HG03139 (cell line): ENCODE results near the gene BRD1.
"Not testable (repeated sequence)": the region's sequence is repeated elsewhere in the genome, so short reads cannot be mapped to it uniquely, and the experiment has no call there.

Experiments used
- ATAC-seq: cut with Tn5 transposase; IDR thresholded peaks from one replicate; pipeline ENCODE4 v1.9.1; 2021; ENCODE audit not compliant: unreplicated experiment

The BRD1 gene

DNA sequence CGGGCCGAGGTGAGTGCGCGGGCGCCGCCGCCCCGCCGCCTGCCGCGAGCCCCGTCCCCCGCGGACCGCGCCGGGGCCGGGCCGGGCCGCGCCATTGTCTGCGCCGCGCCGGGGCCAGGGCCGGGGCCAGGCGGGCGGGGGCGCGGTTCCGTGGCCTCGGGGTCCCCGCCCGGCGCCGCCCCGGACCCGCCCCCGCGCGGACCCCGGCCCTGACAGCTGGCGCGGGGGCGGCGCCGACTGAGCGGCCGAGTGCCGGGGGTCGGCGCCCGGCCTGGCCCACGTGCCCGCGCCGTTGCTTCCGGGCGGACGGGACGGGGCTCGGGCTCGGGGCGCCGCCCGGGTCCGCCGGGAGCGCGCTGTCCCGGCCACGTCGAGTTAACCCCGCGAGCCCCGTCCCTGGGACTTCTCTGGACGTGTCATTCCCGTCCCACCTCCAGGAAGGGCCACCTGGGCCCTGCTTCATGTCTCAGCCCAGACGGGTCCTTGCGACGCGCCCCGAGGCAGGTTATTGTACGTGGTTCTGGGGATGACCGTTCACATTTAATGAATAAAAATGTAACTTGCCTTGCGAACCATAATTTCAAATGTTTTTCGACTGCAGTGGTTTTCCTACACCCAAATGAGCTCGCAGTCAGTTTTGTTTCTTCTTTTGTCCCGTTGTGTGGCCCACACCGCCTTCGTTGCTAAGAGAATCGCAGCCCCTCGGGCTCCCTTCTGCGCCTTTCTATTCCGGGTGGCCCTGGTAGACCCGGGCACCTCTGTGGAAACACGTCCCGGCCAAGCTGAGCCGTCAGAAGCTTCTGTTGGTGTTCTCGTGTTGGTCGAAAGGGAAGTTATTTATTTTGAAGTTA lies 26.5 kb upstream of the BRD1 start:
- ATAC-seq = peak; percentile 17

DNA sequence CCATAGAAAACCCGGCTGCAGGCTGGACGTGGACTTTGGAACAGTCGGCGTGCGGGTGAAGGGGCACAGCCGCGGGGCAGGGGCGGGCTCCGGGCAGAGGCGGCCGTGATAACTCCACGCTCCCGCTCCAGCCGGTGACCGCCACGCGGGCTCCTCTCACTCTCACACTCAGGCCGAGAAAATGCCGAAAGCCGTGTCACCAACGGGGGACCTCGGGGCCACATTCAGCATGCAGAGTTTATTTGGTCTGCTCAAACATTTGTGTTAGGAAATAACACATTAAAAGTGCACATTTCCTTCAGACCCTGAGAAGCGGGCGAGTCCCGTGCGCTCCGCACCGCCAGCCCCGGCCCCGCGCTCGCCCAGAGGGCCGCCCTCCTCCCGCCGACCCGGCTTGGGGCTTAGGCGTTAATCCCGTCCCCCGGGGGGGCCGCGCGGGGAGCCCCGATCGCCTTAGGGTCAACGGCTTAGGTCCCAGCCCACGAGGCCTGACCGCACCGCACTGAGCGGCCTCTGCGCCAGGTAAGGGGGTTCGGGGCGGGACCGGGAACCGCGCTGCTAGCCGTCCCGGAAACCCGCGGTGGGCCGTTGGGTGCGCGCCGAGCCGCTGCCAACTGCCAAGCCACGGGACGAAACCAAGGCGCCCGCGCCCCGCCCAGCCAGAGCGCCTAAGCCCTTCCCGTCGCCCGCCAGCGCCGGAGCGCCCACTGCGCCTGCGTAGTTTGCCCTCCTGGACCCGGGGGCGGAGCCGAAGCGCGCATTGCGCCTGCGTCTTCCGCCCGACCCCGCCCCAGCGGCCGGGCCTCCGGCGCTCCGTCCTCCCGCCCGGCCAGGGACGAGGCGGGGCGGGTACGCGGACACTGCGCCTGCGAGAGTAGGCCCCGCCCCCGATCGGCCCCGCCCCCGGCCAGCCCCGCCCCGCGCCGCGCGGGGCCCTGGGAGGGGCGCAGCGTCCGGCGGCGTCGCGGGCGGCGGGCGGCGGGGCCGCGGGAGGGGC lies 25.5 kb upstream of the BRD1 start, which contains the start of gene ZBED4:
Gene ZBED4, plus strand, starts transcription at position 947 of the 997 bp plus-strand sequence. CDS start 29,819 bp downstream, outside the sequence.
- ATAC-seq = peak; percentile 68

DNA sequence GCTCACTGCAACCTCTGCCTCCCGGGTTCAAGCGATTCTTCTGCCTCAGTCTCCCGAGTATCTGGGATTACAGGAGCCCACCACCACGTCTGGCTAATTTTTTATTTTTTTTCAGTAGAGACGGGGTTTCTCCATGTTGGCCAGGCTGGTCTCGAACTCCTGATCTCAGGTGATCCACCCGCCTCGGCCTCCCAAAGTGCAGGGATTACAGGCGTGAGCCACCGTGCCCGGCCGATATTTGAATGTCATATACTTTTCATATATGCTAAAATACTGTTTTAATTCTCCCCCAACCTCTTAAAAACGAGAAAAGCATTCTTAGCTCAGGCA lies 24.9 kb upstream of the BRD1 start:
- ATAC-seq = not testable (repeated sequence)

DNA sequence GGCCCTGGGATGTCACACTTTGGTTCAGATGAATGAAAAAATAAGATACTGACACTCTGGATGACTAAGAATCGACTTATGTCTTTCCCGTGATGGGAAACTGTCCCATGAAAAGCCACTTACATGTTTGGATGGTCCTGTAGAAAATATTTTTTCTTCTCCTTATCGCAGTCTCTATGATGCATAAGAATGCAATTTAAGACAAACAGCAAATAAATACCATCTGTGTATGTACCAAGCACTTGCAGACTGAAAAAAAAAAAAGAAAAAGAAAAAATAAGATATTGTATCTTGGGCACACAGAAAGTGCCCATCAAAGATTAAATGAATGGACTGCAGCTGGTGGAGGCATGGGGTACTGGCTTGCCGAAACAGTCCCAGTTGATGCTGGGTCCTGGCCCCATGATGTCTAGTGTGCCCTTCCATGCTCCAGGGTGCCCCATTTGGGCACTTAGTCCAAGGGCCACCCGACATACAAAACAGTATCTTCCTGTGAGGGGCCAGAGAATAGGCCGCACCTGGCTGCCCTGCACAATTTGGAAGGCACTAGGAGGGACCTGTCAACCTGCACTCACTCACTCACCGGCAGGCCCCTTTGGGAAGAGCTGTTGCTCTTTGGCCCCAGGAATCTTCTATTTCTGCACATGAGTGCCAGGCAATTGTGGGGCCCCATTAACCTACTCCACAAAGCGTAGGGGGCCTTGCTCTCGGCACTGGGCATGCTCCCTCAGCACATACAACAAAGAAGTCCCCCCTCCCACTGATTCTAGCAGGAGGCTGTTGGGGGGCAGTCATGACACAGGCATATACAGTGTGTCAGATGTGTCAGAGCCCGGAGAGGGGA lies 23.5 kb upstream of the BRD1 start:
- no peak for ATAC-seq

DNA sequence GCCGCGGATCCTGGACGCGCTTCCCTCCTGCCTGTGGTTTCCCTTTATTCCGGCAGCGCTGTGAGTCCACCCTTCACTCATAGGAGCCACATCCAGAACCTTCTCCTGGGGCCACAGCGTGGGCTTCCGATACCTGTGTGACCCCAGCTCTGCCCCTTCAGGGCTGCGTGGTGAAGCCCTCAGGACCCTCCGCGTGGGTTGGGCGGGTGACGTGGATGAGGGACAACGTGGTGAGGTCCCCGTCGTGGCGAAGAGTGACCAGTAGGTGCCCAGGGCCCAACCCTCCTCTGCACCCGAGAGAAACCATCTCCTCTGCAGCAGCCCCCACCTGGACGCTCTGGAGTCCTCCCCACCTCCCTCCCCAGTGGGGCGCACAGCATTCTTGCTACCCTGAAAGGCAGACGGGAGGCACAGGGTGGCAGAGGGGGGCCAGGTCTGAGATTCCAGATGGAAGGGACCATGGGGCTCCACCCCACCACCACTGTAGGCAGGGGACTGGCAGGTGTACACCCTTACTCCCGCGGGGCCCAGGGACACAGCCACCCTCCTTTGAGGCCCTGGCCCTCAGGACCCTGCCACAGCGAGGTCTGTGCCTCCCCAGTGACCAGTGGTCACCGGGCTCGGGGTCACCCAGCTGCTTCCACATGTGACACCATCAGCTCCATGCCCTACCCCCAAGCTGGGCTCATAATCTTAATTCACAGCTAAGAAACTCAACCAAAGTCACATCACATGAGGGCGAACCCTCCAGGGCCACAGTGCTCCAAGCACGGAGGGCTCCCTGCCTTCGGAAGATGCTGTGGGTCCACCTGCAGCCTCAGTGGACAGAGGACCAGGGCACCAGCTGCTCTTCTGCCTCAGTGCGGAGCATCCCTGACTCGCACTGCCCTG lies 22.6 kb upstream of the BRD1 start:
- no peak for ATAC-seq

DNA sequence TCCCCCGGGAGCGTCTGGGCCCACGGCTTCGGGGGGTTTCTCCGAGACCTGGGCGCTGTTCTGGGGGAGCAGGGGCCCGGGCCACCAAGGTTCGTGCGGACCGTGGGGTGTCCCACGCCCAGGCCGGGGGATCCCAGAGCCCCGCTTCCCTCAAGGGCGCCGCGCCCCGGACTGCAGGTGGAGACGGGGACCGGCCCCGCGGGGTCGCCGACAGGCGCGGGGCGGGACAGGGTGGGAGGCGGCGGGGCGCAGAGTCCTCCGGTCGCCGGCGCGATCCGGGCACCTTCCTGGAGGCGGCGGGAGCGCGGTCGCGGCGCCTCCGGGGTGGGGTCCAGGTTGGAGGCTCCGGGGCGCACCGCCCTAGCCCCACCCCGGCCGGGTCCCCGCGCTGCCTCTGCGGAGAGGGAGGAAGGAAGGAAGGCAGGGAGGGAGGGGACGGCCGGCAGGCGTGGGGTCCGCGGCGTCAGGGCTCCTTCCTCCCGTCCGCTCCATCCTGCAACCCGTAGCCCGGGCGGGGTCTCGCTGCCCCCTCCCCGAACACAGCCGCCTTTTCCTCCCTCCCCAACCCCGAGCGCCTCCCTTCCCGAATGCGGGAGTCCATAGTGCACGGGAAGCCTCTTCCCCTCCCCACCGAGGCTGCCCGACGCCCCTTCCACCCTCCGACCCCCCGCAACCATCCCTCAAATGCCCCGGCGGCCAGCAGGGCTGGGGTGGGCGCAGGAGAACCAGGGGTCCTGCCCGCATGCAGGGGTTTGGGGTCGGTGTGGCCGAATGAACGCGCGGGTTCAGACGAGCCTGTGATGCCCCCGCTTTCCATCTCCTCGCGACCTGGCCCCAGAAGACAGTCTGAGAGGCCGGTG lies 21.7 kb upstream of the BRD1 start:
- ATAC-seq = no peak

DNA sequence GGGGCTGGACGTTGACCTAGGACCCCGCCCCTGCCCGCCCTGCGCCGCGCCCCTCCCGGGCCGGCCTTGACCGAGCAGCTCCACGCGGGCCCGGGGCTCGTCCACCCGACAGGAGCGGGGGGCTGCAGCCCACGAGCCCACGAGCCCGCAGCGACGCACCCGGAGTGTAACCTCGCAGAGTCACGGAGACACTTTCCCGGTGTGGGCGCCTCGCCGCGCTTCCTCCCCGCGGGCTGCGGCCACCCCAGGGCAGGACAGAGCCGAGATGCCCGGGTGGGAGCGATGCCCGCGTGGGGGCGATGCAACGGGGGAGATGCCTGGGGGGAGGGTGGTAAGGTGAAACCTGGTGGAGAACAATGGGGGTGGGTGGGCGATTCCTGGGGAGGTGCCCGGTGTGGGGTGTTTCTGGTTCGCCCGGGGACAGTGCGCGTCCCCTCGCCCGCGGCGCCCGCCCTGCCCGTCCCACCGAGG lies 21.1 kb upstream of the BRD1 start:
- no peak for ATAC-seq

DNA sequence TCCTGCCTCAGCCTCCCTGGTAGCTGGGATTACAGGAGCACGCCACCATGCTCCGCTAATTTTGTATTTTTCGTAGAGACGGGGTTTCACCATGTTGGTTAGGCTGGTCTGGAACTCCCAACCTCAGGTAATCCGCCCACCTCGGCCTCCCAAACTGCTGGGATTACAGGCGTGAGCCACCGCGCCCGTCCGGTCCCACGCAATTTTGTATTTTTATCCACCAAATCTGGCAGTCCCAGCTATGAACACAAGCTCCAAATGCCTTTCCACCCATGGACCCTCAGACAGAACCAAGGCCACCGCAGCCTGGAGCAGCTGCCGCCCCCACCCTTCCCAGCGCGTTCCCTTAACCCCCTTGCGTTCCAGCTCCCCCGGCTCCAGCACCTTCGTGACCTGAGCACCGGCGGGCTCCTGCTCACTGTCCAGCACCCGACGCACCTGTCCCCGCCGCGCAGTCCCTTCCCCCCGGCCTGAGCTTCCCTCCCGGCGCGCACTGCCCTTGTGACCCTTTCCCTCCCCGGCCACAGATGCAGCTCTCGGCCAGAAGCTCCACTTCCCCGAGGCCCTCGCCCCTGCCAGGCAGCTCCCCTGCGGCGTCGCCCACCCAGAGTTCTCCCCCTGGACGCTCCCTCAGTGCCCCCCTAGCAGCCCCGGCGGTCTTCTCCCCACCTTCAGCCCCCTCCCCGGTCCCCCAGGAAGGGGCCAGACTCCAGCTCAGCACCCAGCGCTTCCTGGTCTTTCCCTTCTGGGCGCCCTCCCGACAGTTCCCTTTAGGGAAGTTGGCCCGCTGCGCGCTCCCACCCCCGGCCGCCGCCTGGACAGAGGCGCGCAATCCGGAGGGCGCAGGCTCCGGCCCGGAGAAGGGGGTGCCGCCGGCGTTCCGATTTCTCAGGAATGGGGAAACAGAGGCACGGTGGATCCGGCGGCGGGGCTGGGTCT lies 20.3 kb upstream of the BRD1 start:
- no peak for ATAC-seq

DNA sequence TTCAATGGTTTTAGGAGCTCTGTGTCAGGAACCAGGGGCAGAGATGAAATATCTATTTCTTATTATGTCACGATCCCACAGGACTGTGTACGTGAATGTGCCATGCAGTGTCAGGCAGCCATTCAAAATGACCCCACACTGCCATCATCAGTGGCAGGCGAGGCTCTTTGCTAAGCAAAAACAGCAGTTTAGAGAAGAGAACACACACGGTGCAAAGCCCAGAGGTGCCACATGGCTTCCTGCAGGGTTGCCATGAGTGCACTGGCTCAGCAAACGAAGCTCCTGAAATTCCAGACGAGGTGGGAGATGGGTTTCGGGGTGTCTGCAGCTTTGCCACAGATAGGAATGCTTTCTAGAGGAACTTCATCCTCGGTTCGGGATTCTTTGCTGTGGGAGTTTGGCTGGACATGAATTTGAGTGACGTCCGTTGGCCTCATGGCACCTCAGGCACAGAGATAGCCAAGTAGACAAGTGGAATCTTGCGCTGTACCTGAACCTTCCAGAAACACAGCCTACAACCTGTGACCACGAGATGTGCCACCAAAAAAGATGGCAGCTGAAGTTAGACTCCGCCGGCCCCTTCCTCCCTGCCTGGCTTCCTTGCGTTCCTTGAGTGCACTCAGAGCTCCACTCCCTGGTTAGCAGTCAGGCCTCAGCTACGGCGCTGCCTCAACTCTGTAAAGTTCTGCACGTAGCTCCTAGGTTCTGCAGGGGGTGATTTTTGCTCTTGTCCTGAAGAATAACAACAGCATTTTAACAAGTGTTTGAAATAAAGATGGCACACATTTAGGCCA lies 18.2 kb upstream of the BRD1 start:
- no peak for ATAC-seq

DNA sequence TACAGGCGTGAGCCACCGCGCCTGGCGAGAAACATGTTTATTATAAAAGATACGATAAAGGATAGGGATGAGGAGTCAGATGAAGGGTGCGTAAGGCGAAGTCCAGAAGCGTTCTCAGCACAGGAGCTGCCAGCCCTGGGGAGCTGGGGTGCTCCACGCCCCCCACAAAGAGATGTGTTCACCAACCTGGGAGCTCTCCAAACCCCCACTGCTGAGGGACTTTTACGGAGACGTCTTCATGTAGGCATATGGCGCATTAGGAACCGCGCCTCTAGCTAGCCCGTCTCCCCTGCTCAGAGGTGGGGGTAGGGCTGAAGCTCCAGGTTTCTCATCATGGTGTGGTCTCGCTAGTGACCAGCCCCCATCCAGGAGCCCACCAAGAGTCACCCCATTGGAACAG lies 17.6 kb upstream of the BRD1 start:
- ATAC-seq = no peak

DNA sequence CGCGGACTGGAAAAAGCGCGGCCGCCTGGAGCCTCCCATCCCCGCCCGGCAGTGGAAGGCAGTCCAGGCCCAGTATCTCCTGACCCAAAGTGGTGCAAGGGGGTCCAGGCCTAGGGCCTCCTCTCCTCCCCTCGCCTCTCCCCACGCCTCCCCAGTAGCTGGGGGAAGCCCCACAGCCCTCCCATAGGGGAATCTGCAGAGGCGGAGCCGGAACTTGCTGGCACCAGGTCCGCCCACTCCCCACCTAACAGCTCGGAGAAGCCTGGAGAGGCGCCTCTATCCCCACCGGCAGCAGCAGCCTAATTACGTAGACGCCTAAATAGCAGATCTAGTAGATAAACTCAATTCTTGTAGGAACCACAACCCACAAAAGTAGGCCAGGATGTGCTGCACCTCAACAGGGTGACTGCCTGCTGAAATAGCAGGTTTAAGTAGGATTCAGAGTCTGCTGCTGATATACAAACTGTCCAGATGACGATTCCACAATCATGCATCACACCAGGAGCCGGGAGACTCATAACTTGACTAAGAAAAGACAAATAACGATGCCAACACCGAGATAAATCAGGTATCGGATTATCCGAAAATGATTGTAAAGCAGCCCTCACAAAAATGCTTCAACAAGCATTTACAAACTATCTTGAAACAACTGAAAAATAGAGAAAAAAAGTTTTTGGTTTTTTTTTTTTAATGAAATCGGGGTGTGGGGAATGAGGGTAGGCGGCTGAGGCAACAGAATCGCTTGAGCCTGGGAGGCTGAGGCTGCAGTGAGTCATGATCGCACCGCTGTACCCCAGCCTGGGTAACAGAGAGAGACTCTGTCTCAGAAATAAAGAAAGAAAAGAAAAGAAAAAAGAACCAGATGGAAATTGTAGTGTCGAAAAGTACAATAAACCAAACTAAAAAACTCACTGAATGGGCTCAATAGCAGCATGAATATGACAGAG lies 11.4 kb upstream of the BRD1 start:
- no peak for ATAC-seq

DNA sequence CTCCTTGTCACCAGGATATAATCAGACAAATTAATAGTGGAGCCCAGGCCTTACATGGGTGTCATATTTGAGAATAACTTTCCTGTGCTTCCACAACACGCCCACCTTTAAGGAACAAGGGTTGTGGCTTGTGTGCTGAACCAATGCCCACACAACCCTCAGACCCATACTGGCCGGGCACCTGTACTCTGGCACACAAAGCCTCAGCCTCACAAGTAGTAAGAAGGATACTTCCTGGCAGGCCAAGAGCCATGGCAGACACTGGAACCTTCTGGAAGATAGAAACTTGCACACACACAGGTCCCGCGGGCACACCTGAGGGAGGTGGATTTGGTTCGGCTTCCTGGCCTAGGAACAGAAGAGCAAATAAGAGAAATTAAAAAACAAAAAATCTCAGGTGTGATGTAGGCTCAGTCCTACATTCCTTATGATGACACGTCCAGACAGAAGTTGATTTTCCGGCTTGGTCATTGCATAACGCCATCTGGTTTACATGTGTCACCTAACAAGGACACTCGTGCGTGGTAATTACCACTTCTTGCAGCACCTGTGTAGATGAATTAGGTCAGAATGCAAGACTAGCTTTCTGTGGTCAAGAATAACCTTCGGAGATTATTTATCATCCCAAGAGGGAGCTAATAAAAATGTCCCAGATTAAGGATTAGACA lies 5.8 kb upstream of the BRD1 start:
- ATAC-seq = no peak

DNA sequence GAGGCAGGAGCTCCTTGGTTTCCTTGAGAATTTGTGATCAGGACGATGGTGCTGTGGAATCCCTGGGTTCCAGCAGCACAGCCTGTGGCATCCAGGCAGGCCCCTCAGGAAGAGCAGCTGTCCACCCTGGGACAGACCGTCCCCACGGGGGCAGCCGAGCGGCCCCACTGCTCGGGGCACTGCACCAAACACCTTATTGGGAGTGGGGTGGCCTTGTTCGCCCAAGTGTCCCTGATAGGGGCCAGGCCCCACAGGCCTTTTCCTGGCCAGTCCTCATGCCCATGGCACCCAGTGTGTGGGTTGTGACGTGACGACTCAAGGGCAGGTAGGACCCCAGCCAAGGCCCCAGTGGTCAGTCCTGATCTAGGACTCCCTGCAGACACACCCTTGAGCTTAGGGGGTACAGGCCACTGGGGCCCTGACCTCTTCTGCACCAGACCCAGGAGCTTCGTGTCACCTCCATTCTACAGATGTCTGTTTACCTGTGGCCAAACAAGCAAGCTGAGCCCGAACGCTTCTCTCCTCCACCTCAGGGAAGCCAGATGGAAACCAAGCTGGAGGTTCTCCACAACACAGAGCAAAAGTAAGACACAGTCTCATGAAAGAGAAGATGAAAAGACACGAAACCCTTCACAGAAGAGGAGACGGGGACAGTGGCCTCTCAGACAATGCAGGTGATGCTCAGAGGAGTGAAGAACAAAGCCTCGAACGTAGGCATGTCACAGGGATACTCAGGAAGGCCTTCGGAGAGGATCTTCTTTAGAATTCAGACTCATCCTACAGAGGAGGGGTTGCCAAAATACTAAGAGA lies 1.6 kb upstream of the BRD1 start:
- no peak for ATAC-seq

DNA sequence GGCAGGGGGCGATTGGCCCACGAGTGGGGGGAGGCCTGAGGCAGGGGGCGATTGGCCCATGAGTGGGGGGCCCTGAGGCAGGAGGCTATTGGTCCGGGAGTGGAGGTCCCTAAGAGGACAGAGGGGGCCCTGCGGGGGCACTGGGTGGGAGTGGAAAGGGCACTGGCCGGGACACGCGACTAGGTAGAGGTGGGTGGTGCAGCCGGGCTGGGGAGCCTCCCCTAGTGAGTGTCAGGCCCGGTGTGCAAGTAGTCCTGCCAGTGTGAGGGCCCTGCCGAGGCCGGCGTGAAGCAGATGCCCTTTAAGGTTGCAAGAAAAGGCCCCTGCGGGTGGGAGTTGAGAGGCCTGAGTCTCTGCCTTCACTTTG lies 909 bp upstream of the BRD1 start:
- no peak for ATAC-seq
